CD4-positive, alpha-beta T cell treated with Interleukin-17A for 1 hour (primary cell): Measurements from ENCODE around the gene IVD.

Source experiments
- DNase-seq: peaks from one replicate; pipeline ENCODE4 v3.0.0-alpha.2; 2020

Gene IVD

GRCh38 chr15:40463886-40464545 lies 58.4 kb downstream of the IVD start:
- no peak for DNase-seq

- DNase-seq, result no peak
Observed at GRCh38 chr15:40464595-40465185, 59.1 kb downstream of the IVD start.

DNA sequence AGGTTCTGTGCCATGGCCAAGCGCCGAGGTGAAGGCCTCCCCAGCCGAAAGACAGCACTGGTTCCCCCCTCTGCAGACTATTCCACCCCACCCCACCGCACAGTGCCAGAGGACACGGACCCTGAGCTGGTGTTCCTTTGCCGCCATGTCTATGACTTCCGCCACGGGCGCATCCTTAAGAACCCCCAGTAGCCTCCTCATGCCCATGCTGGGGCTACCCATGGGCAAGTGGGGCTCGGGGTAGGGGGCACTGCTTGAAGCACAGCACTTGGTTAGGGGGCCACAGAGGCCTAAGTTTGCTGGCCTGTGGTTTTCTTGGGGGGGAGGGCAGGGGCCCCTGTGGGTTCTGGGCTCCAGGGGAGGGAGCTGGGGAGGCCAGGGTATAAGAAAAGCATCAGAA lies 60.3 kb downstream of the IVD start:
- DNase-seq, result no peak

GRCh38 chr15:40466426-40467260 lies 61.0 kb downstream of the IVD start:
- no peak for DNase-seq

- no peak for DNase-seq
Observed at GRCh38 chr15:40467261-40467615, 61.6 kb downstream of the IVD start.

- no peak for DNase-seq
Observed at GRCh38 chr15:40468898-40469331, 63.3 kb downstream of the IVD start.

DNA sequence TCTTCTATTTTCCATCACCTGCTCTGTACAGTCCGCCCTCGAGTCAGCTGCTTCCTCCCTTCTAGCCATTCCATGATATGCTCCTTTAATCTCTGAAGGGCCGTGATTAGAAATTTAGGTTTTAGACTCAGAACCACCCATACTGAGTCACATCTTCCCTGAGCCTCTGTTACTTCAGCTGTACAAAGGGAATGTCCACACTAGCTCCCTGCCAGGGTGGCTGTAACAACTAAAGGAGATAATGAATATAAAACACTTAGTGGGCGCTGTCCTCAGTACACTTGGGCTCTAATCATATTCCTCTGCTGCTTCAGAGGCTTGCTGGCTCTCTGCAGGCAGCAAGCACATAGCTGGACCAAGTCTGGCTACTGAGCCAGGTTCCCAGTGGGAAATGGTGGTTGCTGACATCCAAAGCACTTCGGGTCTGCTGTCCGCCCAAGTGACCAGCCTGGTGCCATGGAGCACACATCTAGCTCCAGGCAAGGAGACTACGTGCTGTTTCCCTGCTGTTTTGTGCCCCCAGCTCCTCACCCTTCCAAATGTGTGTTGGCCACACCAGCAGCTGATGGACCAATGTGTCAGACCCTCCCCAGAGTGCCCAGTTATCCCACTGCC lies 64.3 kb downstream of the IVD start:
- DNase-seq, result no peak

GRCh38 chr15:40470423-40471104 lies 65.0 kb downstream of the IVD start, which contains the start of gene CHST14:
TSS of gene CHST14 (plus strand) at chr15:40470984. CDS start at chr15:40471214, 230 bp downstream.
- peak; percentile 64 for DNase-seq
